DLD1 (cell line): Measurements from ENCODE around the gene KRT34.
"Not testable (repeated sequence)": the region's sequence is repeated elsewhere in the genome, so short reads cannot be mapped to it uniquely, and the experiment has no call there.

ENCODE experiments used
- in situ Hi-C: cut with HindIII; loops from 2 replicates; pipeline ENCODE4 v1.10.0; 2017; ENCODE audit warnings: low sequenced_read_pairs

Gene KRT34

DNA sequence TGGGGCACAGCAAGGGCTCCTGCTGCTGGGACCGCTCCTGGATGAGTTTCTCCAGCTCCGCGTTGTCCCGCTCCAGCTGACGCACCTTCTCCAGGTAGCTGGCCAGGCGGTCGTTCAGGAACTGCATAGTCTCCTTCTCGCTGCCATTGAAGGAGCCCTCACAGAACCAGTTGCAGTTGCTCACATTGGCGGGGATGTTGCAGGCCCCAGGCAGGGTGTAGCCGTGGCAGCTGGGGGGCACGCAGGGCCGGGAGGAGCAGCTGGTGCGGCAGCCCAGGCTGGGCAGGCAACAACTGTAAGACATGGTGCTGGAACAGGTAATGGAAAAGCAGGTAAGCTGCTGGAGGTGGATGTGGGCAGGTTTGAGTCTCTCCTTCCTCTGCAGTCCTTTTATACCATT is at the start of gene KRT34:
Gene KRT34, minus strand, starts transcription at position 364 of the 400 bp plus-strand sequence. Its CDS starts 60 bp downstream, at position 304.
- in situ Hi-C loops, result not testable (repeated sequence)

DNA sequence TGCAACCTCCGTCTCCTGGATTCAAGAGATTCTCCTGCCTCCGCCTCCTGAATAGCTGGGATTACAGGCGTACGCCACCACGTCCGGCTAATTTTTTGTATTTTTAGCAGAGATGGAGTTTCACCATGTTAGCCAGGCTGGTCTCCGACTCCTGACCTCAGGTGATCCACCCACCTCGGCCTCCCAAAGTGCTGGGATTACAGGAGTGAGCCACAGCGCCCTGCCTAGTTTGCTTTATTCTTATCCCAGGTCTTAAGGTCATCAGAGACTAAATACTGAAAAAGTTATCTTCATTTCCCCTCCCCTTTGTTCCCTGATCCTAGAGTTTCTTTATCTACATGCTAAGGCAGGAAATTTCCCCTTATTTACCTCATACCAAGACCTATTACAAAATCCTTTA is 48.3 kb upstream of the KRT34 start:
- in situ Hi-C loops, result not testable (repeated sequence)

DNA sequence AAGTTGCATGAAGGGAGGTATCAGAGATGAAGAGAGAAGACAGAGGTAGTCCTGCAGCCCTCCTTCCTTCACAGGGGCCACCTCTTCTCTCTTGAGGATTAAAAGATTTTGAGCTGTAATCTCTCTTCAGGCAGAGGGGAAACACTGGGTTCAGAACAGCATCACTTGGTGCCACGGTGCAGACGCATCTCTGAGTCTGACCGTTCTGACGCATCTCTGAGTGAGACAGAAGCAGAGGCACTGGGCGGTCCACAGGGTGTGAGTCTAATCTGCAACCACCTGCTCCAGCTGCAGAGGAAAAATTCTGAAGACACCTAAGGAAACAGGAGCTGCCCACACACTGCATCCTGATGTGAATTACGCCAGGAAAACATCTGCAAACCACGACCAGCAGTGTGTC is 47.6 kb upstream of the KRT34 start:
- in situ Hi-C loops, result no loop called here

DNA sequence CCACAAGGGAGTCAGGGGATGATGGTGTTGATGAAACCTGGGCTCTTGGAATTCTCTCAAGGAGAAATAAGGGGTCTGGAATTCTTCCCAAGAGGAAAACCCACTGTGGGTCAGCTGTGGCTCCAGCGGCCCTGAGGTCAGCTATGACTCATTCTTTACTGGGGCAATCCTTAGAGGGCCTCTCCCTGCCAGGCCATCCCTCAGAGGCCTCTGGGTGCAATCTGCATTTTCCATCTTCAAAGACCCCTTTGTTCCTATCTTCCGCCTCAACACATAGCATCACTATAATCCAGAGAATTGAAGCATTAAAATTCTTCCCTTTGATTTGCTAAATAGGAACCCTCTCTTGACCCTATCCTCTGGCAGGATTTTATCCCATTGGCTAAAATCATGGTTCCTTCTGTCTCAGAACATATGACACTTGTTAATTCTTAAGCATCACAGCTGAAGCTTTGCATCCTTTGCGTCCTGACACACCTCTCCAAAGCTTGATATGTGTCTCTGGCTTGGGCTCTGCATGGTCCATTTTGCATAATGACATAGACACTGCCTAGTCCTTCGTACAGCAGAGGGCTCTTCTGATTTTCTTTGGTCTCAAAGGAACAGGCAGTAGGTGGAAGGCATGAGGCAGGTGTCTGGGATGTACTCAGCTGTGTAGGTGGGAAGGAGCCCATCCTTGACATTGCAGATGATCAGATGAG is 46.6 kb upstream of the KRT34 start:
- in situ Hi-C loops, result no loop called here

DNA sequence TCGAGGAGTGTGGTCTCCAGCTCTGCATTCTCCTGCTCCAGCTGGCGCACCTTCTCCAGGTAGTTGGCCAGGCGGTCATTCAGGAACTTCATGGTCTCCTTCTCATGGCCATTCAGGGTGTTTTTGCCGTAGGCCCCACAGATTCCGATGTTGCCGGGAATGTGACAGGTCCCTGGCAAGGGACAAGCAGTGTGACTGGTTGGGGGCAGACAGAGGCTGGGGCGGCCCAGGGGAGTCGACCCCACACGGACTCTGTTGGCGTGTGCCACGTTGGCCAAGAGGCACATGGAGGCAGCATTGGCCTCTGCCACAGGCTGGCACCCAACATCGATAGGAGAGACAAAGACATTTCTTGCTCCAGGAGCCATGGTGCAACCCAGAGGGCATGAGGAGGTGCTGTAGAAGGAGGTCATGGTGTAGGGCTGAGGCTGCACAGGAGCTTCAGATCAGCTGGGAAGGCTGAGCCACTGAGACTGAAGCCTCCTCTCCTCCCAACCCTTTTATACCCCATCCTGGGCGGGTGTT is 42.1 kb upstream of the KRT34 start, which contains the start of gene KRT37:
Gene KRT37, minus strand, starts transcription at position 475 of the 525 bp plus-strand sequence. Its CDS starts 62 bp downstream, at position 413.
- in situ Hi-C loops, result no loop called here

DNA sequence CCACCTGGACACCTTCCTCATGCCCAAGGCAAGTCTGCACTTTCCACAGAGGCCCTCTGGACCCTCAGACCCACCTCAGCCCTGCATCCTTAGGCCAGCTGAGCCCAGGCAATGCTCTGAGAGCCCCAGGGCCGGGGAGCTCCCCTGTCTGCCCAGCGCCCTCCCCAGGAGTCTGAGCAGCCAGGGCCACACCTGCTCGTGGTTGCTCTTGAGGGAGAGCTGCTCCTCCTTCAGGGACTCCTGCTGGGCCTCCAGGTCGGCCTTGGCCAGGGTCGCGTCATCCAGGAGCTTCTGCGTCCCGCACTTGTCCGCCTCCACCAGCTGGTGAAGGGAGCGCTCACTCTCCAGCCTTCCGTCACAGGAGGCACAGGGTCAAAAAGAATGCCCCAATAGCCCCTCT is 40.5 kb upstream of the KRT34 start:
- in situ Hi-C loops, result not testable (repeated sequence)

DNA sequence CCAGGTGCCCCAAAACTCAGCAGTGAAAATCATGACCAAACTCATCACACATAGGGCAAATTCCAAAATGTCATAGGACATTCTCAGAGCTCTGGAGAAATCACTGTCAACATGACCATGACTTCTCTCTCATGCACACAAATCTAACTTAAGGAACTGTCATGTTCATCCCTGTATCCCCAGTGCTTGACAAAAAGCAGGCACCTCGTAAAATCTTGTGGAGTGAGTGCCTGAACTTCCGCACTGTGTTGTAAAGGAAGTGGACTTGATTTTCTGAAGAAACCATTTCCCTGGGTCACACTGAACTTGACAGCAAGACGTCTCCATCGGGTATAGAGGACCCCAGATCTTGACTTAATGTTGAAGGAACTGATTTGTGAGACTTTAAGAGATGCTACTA is 39.5 kb upstream of the KRT34 start:
- in situ Hi-C loops, result no loop called here

DNA sequence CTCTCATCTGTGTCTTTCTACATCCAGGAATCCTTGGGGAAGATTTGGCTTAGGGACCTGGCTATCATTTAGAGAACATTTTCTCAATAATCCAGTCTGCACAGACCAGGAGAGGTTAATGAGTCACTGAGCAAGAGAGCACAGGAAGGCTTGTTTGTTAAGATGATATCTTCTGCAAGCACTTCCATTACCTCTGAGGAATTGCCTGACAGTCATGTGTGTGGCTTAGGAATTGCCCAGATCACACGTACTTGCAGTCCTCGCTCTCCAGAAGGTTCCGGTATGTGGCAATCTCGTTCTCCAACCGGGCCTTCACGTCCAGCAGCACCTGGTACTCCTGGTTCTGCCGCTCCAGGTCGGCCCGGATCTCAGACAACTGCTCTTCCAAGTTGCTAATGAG is 39.0 kb upstream of the KRT34 start:
- in situ Hi-C loops, result no loop called here

DNA sequence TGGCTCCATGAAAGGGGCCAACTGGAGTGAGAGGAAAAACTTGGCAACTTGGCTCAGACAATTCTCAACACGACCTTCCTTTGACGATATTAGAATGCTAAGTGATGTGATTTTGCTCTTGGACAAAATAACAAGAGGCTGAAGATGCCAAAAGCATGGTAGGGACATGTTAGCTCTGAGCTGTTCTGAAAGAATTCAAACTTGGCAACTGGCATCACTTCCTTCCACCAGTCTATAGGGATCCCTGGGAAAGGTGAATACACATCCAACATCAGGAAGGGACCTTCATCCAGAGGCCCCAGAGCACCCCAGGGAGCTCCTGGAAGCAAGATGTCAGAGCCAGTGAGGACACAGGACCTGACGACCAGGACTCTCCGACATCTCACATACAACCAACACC is 38.0 kb upstream of the KRT34 start:
- in situ Hi-C loops, result no loop called here

DNA sequence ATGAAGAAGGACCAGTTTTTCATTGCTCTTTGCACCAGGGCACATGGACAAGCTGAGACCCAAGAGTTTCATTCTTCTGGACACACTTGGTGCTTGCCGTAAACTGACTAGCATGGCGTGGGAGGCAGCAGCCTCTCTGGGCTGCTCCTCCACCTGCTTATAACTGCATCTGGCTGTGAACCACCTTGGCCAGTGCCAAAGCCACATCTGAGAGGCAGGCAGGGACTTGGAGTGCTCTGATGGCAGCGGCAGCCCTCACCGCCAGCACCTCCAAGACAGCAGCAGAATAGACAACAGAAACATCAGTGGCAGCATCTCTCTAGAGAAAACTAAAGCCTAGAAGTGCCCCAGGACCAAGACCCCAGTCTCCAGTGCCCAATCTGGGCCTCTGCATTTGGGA is 37.6 kb upstream of the KRT34 start:
- in situ Hi-C loops, result no loop called here

DNA sequence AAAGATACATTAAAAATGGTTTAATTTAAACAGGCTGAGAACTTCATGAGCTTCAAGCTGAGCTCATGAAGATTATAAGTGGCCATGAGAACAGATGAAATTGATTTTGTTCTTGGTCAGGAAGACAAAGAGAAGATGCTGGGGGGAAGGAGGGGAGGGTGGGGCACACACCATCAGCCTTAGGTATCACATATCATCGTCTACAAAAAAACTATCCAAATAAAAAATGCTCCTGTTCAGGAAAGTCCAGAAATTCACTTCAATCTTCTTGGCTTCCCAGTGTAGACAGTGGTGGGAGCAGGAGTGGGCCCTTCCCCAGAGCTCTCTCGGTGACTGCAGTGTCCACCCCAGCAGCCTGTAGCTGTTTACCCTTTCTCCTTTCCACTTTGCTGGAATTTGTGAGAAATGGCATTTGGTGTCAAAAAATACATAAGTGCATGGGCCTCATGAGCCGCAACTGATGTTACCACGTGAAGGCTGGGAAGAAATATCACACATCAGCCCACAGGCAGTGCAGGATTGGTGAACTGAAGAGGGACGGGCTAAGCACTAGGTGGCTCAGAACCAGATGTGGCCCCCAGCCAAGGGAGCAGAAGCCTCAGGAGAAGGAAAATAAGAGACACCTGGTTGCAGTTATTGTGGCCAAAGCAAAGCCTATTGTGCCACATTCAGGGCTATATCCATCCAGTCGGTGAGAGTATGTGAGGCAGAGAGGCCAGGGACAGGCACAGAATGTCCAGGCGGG is 36.2 kb upstream of the KRT34 start:
- in situ Hi-C loops, result no loop called here

DNA sequence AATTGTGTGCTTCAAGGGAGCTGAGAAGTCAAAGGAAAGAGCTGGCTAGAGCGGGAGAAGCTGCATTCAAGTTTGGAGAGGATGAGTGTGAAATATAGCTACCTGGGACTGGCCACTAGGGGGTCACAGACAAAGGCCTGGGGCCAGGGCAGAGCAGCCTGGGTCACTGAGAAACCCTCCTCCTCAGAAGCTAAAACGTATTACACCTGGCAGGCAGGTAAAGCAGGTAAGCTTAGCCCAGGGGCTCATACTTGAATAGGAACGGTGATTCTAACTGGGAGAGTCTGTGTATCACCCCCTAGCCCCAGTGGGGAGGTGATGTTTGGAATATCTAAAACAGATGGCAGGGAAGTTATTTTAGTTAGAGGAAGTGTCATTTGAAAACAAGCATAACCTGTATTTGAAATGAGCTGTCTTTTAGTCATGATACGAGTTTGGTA is 35.5 kb upstream of the KRT34 start:
- in situ Hi-C loops, result no loop called here

DNA sequence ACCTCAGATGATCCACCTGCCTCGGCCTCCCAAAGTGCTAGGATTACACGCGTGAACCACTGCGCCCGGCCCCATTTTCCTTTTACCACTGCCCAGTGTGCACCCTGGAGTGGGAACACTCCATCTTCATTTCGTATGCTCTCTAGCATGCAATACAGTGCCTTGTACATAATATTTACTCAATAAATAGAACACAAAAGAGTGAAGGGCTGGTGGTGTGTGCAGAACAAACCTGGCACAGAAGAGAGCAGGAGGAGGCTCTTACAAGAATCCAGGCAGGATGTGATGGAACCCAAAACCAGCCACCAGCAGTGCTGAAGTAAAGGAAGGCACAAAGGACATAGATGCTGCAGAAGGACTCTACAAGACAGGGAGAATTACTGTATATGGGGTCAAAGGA is 35.0 kb upstream of the KRT34 start:
- in situ Hi-C loops, result no loop called here

DNA sequence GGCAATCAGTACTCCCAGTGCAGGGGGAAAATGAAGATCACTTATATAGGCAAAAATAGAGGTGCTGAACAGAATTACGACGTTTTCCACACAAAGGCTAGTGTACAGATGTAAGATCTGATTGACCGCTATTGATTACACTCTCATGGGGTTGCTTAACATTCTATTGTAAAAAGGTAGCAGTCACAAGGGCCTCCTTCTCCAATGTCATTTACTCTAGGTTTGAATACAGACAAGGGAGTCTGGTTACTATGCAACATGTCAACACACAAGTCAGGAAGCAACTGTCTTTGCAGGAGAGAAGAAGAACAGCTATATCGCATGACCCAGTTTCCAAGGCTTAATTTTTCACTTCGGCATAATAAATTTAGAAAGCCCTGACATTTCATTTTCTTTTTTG is 34.4 kb upstream of the KRT34 start:
- in situ Hi-C loops, result no loop called here

DNA sequence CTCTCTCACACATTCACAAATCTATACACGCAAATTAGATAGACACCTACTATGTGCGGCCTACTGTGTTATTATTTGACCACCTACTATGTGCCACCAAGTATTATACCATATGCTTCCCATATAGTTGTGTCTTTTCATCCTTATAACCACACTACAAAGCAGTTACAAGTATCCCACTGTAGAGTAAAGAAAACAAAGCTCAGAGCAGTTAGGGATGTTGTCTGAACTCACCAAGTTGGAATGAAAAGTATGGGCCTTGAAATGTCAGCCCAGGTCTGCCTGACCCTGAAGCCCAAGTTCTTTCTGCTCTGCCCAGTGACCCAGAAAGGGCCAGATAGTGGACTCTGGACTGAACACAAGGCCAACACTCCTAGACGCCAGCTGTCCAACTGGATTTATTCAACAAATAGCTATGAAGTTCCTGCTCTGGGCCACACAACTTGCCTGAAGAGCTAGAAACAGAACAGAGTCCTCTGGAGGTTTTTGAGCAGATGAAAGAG is 33.8 kb upstream of the KRT34 start:
- in situ Hi-C loops, result no loop called here

DNA sequence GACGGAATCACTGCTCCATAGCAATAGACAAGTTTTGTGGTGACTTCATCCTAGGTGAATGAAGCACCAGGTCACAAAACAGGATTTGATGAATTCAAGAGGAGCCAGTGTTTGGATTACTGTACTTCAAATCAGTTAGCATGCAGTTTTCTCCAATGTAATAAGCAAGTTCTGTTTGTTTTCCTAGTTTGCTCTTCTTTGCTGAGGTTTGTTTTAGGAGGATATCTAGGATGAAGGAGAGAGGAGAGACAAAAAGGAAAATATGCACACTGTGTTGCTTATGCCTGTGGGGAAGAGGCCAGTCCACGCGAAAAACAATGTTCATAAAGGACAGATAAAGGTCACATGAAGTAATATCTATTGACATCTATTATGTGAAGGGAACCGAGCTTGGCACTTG is 33.3 kb upstream of the KRT34 start:
- in situ Hi-C loops, result no loop called here

DNA sequence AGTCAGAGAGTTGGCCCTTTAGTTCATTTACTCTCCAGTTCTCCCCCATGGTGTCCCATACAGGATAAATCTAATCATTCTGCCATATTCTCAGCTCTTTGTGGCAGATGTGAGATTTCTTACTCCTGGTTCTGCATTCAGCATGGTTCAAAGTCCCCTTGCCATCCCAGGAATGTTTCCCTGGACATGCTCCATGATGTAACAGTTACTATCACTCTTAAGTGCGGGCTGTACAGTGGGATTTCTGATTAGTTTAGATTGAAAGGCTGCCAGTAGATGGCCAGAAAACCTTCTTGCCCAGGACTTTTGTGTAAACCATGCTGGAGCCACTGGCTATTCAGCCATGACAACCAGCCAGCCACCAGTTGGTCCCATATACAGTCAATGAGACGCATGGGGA is 31.9 kb upstream of the KRT34 start:
- in situ Hi-C loops, result no loop called here

DNA sequence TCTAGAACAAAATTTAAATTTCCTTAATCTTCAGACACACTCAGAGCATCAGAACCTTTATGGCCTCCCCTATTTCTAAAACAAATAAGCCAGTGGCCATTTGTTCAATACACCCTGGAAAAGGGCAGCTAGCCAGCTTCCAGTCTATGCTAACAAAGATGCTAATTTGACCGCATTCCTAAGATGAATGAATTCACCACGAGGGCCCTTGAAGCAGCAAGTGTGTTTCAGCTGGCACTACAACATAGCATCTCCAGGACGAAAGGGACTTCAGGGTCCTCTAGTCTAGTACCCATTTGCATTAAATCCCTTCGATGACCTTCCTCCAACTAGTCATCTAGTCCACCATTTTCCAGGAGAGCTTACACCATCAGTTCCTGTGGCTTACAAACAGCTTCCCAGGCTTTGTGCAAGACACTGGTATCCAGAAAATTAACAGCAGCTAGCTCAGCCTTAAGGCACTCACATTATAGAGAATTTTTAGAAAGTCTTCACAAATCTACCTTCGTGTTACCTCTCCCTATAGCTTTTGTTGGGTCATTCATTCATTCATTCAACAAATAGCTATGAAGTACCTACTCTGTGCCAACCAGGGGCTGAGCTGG is 31.3 kb upstream of the KRT34 start:
- in situ Hi-C loops, result no loop called here

DNA sequence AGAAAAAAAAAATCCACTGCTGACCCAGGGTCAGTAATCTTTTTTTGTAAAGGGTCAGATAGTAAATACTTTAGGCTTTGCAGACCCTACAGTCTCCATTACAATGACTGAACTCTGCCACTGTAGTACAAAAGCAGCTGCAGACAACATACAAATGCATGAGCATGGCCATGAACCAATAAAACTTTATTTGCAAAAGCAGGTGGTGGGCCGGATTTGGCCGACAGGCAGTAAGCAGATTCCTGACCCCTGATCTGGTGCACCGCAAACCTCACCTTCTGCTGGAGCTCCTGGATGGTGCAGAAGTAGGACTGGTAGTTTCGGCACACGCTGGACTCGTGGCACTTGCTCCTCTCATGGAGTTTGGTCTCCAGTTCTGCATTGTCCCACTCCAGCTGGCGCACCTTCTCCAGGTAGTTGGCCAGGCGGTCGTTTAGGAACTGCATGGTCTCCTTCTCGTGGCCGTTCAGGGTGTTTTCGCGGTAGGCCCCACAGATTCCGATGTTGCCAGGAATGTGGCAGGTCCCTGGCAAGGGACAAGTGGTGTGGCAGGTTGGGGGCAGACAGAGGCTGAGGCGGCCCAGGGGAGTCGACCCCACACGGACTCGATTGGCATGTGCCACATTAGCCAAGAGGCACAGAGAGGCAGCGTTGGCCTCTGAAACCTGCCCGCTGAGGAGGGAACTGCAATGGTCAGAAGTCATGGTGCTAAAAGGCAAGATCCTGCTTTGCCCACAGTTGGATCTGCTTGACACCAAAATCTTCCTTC is 29.1 kb upstream of the KRT34 start:
- in situ Hi-C loops, result no loop called here

DNA sequence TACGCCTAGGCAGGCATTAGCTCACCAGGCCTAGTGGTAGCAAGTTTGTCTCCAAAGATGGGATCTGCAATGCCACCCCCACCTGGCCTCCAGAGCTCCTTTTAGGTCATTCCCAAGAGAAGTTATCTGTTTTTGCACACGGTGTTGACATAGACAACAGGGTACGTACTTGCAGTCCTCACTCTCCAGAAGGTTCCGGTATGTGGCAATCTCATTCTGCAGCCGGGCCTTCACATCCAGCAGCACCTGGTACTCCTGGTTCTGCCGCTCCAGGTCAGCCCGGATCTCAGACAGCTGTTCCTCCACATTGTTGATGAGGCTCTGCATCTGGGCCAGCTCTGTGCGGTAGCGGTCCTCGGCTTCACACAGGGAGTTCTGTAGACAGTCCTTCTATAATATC is 25.1 kb upstream of the KRT34 start:
- in situ Hi-C loops, result no loop called here

DNA sequence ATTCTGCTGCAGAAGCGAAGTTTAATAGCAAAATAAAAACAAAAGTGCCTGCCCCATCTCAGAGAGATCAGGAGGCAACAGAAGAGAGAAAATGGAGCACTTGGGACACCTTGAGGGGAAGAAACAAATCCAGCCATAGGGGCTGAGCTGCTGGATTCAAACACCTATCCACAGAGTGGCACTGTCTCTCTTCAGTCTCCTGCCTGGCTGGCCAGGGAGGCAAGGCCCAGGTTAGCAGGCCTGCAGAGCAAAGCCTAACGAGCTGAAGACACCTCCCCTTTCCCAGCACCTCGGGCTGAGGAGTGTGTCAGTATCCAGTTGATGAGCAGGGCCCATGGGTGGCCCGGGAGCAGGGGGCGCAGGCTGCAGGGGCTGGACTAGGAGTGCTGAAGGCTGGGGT is 24.1 kb upstream of the KRT34 start:
- in situ Hi-C loops, result no loop called here
